ENCODE results near the gene FAM83F.
"Not testable (repeated sequence)": the region's sequence is repeated elsewhere in the genome, so short reads cannot be mapped to it uniquely, and the experiment has no call there.

FAM83F gene

GRCh38 chr22:39994566-39995392 is at the start of gene FAM83F:
Gene FAM83F (plus strand): TSS chr22:39994954. CDS start chr22:39995043, 89 bp downstream.
- peak; percentile 65 for DNase-seq

- no peak for DNase-seq
These were observed 48.6 kb upstream of the FAM83F start for GRCh38 chr22:39946126-39946502.

DNA sequence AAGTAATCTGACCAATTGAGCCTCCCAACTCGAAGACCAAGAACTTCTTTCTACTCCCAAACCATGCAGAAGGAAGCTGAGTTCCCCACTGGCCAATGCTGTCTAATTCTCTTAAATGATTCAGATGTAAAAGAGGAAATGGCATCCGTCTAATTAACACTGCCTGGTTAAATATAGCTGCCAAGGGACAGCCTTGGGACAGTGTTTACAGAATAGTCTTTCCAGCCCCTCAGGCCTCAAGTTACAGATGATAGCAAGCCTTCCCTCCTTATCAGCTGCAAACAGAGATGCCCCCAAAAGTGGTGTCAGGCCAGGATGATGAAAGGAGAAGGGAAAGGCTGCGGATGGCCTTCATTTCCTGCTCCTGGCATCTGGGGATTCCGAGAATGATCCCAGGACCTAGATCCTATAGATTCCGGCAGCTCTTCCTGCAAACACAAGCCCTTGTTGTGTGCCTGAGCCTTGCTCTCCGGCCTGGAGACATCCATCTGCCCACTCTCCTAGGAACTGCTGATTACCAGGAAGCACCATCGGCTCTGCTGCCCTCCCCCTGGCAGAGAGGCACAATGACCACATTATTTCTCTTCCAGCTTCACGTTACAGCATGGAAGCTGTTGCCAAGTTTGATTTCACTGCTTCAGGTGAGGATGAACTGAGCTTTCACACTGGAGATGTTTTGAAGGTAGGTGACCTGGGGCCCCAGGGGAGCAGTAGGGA is 48.1 kb upstream of the FAM83F start:
- DNase-seq = no peak

- no peak for DNase-seq
These were observed 47.2 kb upstream of the FAM83F start for GRCh38 chr22:39947220-39948216.

- DNase-seq = no peak
These were observed 44.6 kb upstream of the FAM83F start for GRCh38 chr22:39949964-39950737.

DNA sequence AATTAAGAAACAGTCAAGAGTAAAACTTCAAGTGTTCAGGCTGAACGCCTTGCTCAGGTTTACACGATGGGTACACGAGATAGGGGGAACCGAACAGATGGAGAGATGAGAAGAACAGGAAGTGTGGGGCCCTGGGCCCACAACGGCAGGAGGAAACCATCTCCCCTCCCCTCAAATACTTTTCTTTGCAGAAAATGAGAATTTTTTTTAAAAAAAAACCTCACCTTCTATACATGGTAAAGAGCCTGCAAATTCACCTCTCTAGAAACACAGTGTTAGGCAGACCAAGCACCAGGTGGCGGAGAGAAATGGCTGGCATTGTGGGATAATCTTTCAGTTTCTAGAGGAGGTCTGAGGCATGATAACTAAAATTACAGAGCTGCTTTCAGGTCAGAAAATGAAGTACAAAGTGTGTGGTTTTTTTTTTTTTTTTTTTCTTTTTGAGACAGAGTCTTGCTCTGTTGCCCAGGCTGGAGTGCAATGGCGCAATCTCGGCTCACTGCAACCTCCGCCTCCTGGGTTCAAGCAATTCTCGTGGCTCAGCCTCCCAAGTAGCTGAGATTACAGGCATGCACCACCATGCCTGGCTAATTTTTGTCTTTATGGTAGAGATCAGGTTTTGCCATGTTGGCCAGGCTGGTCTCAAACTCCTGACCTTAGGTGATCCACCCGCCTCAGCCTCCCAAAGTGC is 43.0 kb upstream of the FAM83F start:
- DNase-seq = not testable (repeated sequence)

GRCh38 chr22:39952347-39952746 is 42.4 kb upstream of the FAM83F start:
- no peak for DNase-seq

DNA sequence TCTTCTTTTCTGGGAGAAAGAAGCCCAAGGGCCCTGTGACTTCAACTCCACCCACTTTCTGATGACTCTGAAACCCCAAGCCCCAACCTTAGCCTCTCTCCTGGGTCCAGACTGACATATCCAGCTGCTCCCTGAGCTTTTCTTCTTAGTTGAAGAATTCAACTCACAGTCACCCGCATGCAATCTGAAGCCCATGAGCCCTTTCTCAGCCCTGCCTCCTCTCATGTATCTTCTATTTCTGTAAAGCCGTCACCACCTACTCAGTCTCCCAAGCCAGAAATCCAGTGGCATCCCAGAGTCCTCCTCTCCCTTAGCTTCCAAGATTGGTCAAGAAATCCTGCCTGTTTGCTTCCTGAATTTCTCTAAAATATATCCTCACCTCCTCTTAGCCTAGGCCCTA is 41.7 kb upstream of the FAM83F start:
- DNase-seq = no peak

DNA sequence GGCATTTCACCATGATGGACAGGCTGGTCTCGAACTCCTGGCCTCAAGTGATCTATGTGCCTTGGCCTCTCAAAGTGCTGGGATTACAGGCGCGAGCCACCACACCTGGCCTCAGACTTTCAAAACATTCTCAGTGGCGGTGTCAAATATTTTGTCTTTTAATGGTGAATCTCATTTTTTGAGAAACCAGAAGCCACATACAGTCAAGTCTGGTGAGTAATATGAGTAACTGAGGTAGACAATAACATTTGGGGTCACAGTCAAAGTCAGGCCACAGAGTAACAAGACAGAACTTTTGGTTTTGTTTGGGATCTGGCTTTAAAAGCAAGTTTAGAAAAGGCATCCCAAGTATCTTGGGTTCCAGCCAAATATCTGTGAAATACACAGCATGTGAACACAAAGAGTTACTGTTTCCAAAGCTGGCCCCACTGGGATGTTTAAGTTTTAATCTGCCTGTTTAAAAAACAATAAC is 40.1 kb upstream of the FAM83F start:
- peak; percentile 25 for DNase-seq

DNA sequence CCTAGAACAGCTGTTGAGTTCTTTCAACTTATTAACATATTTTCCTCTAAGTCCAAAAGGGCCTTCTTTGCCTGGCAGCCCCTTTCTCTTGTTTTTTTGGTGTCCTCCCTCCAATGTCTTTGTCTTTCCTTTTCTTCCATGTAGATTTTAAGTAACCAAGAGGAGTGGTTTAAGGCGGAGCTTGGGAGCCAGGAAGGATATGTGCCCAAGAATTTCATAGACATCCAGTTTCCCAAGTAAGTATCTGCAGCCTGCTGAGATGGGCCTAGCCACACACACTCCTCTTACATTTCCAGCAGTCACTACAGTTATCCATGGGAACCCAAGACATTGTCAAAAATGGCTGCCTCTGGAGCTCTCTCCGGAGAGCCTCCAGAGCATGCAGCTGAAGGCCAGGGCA is 39.1 kb upstream of the FAM83F start:
- no peak for DNase-seq

DNA sequence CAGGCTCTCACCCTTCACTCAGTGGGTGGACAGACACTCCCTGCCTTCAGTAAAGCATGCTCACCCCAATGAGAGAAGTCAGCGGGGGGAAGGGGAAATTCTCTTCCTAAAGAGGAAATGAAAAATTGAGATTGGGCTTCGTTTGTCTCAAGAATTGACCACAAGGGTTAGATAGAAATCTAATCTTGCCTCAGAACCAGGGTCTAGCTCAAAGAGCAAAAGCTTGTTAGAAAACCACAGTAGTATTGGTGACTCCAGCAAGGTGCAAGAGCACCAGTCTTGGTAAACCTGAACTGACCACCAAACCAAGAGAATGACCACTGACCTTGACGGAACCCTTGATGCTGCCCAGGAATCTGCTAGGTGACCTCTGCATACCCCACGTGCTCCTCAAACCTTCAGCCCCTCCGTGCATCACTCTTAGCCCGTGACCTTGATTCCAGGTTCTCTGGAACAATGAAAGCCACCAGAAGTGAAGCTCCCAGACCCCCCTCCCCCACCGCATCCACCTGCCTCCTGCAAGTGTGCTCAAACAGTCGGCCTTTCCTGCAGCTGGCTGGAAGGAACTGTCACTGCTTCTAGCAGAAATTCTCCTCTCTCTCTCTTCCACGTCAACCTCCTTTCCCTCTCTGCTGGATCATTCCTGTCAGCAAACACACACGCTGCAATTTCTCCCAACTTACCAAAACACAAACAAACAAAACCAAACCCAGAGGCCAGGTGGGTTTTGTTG is 37.7 kb upstream of the FAM83F start:
- no peak for DNase-seq

- no peak for DNase-seq
These were observed 36.6 kb upstream of the FAM83F start for GRCh38 chr22:39958009-39958711.

- no peak for DNase-seq
These were observed 35.7 kb upstream of the FAM83F start for GRCh38 chr22:39958949-39959639.

- DNase-seq = peak; percentile 37
These were observed 34.9 kb upstream of the FAM83F start, which contains the start of gene TMA7B for GRCh38 chr22:39959640-39960447. Gene TMA7B (plus strand): TSS chr22:39960397. CDS start chr22:39964375, 3,978 bp downstream.

GRCh38 chr22:39960791-39961746 is 33.7 kb upstream of the FAM83F start:
- DNase-seq = peak; percentile 40

- no peak for DNase-seq
These were observed 32.7 kb upstream of the FAM83F start for GRCh38 chr22:39962071-39962470.

DNA sequence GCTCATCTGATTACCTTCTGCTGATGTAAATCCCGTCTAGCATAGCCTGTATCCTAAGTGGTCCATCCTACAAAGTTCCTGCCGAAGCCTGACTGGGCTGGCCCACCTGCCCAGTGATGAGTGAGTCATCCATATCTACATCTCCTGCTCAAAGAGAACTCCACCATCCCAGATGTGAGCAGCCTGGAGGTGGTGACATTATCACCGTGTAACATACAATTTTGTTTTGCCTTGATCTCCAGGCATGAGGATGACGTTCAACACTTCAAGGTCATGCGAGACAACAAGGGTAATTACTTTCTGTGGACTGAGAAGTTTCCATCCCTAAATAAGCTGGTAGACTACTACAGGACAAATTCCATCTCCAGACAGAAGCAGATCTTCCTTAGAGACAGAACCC is 29.0 kb upstream of the FAM83F start:
- DNase-seq = no peak

Measured in activated naive CD4-positive, alpha-beta T cell treated with anti-CD3 and anti-CD28 coated beads, Interleukin-2, amount 50 U/mL, for 16 hours (primary cell).